Measurements from ENCODE around the gene EEF1A2. TPM values are rescaled to one million over a fixed set of nuclear protein-coding genes. Genes with fewer than 3 reads are reported as not detected.

EEF1A2 gene
- total RNA-seq, 1 donor from 2014 or later = 0.76 TPM

GRCh38 chr20:63497946-63498935 is 642 bp downstream of the EEF1A2 start:
- peak; percentile 28 for ATAC-seq

- ATAC-seq = no peak
Observed at GRCh38 chr20:63497138-63497945, 1.5 kb downstream of the EEF1A2 start.

GRCh38 chr20:63496596-63497120 is 2.2 kb downstream of the EEF1A2 start:
- ATAC-seq = peak; percentile 6

- peak; percentile 41 for ATAC-seq
Observed at GRCh38 chr20:63495741-63496595, 2.9 kb downstream of the EEF1A2 start.

- no peak for ATAC-seq
Observed at GRCh38 chr20:63495167-63495720, 3.6 kb downstream of the EEF1A2 start.

GRCh38 chr20:63494420-63495166 is 4.3 kb downstream of the EEF1A2 start:
- no peak for ATAC-seq

GRCh38 chr20:63494084-63494419 is 4.8 kb downstream of the EEF1A2 start:
- no peak for ATAC-seq

- ATAC-seq = no peak
Observed at GRCh38 chr20:63493563-63494020, 5.3 kb downstream of the EEF1A2 start.

GRCh38 chr20:63492982-63493381 is 5.9 kb downstream of the EEF1A2 start:
- ATAC-seq = no peak

GRCh38 chr20:63492518-63492917 is 6.4 kb downstream of the EEF1A2 start:
- no peak for ATAC-seq

GRCh38 chr20:63491635-63492230 is 7.2 kb downstream of the EEF1A2 start:
- no peak for ATAC-seq

GRCh38 chr20:63491078-63491477 is 7.8 kb downstream of the EEF1A2 start:
- ATAC-seq = no peak

- ATAC-seq = no peak
Observed at GRCh38 chr20:63490416-63490815, 8.5 kb downstream of the EEF1A2 start.

GRCh38 chr20:63488315-63489251 is 10.3 kb downstream of the EEF1A2 start:
- ATAC-seq = peak; percentile 4

- no peak for ATAC-seq
Observed at GRCh38 chr20:63487781-63488241, 11.1 kb downstream of the EEF1A2 start.

- ATAC-seq = no peak
Observed at GRCh38 chr20:63487116-63487764, 11.6 kb downstream of the EEF1A2 start.

GRCh38 chr20:63486300-63486855 is 12.5 kb downstream of the EEF1A2 start:
- ATAC-seq = no peak

- no peak for ATAC-seq
Observed at GRCh38 chr20:63484651-63485403, 14.1 kb downstream of the EEF1A2 start.
